Nucleus accumbens (tissue), 56 donors: ENCODE data around the gene AFG3L2.
"Not testable (repeated sequence)": the region's sequence is repeated elsewhere in the genome, so short reads cannot be mapped to it uniquely, and the experiment has no call there.

Experiments
- DNase-seq, 56 donors: peaks; one replicate each; lab custom pipeline; 2025; lab: John Stamatoyannopoulos, UW

Gene AFG3L2

DNA sequence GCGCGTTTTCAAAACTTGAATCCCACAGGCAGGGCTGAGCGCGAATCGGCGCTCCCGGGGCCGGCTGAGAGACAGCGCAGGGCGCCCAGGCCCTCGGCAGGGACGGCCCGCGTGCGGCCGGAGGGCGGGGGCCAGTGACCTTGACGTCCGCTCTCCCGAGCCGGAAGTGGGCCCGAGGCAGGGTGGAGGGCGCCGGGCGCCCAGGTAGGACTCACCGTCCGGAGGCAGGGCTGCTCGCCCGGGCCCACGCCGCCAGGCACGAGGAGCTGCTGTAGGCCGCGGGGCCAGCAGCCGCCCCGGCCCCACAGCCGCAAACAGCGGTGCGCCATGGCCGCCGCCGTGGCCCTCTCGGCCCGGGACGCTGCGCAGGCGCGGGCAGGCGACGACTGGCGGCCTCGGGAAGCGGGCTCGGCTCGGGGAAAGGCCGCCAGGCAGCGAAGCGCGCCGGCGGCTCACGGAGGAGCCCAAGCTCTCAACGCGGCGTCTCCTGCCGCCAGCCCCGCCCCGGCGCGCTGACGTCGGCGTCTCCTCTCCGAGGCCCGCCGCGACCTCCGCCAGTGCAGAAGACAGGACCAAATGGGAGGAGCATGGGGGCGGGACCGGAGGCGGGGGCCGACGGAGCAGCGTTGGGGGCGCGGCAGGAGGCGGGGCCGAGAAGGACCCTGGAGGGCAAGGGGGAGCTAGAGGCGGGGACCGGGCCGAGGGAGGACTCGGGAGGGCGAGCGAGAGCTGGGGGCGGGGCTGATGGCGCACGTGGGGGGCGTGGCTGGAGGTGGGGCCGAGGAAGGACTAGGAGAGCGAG, at the start of gene AFG3L2:
Gene AFG3L2 (minus strand): TSS at position 474 of the 802 bp plus-strand sequence. CDS start 145 bp downstream, at position 329.
- DNase-seq, result peak; percentile 92 to 100 (median 100)

DNA sequence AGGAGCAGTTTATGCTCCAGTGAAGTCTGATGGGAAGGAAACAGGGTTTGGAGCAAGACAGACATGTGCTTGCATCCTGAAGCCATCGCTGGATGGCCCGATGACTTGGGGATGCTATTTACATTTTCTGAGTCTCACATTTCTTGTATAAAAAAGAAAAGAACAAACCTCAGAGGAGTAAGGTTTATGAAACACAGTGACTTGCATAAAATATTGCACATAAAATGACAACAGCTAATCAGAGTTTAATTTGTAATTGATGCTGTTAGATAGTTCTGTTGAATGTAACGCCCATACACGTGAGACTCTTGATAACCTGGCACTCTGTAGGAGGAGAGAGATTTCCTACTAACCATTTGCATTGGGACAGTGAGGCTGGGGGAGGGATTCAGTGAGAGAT, 47.2 kb upstream of the AFG3L2 start:
- no peak for DNase-seq

DNA sequence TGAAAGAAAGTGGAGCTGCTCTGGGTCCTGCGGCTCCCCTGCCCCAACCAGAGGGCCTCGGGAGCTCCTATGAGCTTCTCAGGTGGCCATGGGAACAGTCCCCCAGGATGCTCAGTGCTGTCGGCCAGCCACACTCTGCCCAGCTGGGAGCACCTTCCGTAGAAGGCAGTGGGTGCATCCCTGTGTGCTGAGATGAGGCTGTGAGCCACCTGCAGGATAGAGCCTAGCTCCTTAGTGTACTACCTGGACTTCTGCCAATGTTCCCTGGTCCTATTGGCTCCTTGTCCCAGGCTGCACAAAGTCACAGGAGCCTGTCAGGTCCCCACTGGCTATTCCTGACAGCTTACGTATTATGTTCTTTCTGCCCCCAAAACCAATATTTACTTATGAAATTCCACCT, 46.8 kb upstream of the AFG3L2 start:
- no peak for DNase-seq

DNA sequence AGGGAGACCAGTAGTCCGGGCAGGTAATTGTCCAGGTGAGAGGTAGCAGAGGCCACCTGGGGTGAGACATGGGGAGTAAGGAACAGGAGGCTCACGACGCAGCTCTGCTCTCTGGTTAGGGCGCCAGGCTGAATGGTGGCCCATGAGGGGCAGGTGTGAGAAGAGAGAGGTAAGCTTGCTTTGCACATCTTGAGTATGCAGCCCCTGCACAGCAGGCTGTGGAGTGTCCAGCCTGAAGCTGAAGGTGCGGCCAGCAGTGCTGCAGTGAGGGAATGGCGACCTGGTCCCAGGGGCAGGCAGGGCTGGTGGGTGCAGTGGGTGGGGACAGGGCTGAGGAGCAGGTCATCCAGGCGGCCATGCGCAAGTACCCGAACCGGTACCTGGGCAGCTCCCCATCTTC, 46.4 kb upstream of the AFG3L2 start:
- no peak for DNase-seq

DNA sequence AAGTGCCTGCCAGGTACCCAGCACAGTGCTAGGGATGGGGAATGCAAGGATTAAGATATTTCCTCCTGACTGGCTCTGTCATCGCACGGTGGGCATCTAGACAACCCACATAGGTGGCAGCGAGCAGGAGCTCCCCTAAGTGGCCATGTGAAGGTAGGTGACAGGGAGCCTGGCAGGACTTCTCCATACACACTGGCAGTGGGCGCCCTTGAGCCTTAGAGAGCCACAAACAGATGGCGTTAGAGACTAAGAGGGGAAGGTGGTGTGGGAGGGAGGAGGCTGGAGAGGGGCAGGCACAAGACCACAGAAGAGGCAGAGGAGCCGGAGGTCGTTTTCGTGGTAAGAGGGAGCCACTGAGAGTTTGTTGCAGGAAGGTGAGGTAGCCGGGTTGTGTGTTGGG, 45.9 kb upstream of the AFG3L2 start:
- DNase-seq, result no peak

DNA sequence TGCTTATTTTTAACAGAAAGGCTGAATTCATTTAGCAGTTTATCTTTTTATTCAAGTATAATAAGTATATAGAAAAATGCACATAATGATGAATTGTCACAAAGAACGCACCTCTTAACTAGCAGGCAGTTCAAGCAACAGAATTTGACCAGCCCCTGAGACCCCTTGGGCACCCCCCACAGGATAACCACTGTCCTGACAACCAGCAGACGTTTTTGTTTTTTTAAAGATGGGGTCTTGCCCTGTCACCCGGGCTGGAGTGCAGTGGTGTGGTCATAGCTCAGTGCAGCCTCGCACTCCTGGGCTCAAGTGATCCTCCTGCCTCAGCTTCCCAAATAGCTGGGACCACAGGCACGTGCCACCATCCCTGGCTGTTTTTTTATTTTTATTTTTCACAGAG, 44.7 kb upstream of the AFG3L2 start:
- DNase-seq, result no peak

DNA sequence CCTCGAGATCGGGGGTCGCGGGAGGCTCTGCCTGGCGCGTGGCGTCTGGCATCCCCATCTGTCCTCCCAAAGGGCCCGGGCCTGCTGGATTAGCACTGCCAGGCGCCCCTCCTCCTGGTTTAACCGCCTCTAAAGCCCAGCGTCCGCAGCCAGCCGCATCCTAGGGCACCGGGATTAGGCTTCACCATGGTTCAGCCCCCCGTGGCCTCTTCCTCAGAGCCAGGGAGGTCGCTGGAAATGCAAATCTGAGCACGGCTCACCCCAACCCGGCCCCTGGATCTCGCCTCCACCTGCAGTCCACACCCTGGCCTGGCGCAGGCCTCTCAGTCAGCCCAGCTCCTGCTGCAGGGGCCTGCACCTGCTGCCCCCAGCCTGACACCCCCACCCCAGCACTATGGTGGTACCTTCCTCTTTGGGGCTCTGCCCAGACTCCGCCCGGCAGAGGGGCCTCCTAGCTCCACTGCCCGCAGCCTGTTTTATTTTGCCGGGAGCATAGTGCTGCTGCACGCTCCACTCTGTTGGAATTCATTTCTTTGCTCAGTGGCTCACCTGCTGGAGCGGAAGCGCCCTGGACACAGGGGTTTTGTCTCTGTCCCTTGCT, 43.9 kb upstream of the AFG3L2 start:
- peak in 25 of 56 donors; percentile 9 to 68 (median 27) for DNase-seq

DNA sequence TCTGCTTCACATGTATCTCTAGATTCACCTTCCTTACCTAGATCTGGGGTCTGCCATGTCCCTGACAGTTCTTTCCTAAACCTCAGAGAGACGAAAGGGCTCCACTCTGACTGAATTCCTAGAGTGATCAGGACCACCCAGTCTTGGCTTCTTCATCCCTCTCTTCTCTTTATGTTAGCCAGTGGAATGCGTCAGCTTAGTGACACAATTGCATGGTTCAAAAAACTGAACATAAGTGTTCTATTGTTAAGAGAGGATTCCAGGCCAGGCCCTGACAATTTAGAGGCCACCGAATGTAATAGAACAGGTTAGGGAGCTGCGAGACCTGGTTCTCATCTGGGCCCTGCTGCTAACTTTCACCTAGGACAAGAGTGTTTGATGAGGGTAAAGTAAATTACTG, 40.7 kb upstream of the AFG3L2 start:
- no peak for DNase-seq

DNA sequence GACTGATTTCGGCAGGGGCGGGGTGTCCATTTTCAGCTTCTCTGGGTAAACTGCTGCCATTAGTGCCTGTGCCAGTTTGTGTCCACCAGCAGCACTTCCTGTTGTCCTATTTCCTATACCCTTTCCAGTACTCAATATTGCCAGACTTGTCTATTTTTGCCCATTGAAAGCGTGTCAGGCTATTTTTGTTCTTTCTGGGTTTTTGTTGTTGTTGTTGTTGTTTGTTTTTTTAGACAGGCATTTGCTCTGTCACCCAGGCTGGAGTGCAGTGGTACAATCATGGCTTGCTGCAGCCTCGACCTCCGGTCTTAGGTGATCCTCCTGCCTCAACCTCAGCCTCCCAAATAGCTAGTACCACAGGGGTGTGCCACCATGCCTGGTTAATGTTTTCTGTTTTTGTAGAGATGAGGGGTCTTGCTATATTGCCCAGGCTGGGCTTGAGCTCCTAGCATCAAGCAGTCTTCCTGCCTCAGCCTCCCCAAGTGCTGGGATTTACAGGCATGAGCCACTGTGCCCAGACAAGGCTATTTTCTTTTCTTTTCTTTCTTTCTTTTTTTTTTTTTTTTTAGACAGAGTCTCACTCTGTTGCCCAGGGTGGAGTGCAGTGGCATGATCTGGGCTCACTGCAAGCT, 39.2 kb upstream of the AFG3L2 start:
- DNase-seq, result no peak

DNA sequence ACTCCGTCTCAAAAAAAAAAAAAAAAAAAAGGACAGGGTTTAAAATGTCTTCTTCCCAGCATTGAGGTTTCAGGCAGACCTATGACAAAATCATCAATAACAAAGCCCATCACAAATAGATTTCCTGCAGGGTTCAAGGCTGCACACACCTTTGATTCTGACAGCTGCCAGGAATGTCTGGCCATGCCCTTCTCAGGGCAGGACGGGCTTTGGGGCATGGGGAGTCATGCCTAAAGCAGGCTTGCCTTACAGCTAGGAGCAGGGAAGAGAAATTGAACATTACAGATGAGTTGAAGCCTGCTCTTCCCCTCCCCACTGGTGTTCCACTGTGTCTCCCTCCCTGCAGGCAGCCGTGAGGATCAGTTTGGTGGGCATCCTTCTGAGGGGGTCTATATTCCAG, 34.4 kb upstream of the AFG3L2 start:
- no peak for DNase-seq

DNA sequence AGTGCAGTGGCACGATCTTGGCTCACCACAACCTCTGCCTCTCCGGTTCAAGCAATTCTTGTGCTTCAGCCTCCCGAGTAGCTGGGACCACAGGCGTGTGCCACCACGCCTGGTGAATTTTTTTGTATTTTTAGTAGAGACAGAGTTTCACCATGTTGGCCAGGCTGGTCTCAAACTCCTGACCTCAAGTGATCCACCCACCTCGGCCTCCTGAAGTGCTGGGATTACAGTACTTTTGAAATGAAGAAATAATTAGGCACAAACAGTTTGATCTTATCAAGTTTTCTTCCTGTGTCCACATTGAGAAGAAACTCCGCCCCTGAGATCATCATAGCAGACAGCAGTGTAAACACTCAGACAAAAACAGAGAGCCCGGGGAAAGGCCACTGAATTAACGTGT, 33.7 kb upstream of the AFG3L2 start:
- not testable (repeated sequence) for DNase-seq

DNA sequence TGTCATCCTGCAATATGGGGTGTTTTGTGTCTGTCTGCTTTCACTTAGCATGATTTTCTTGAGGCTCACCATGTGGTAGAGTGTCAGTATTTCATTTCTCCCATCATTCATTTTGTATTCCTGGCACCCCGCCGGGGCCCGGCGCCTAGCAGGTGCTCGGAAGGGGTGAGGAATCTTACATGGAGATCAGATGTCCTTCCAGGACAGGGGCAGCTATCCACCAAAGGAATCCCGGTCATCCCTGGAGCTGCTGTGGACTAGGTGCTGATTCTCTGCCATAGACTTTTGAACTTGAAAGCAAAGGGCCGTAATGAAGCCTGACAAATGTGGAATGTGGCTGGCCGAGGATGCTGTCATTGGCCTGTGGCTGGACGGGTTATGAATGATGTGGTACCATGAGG, 33.1 kb upstream of the AFG3L2 start:
- DNase-seq, result no peak

DNA sequence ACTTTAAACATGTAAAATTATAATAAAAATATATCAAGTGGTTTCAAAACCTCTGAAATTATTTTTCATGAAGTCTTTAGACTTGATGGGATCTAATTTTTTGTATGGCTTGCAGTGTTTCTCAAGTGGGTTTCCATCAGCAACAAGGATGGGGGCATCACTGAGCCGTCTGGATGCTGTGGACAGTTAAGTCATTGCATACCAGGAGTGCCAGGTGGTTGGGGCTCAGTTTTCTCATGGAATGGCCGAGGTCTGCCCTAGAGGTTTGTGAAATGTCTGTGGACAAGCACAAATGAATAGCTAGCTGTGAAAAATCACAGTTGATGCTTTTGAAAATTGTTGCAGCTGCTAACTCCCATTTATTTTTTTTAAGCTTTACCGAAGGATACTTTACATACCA, 32.4 kb upstream of the AFG3L2 start:
- no peak for DNase-seq

DNA sequence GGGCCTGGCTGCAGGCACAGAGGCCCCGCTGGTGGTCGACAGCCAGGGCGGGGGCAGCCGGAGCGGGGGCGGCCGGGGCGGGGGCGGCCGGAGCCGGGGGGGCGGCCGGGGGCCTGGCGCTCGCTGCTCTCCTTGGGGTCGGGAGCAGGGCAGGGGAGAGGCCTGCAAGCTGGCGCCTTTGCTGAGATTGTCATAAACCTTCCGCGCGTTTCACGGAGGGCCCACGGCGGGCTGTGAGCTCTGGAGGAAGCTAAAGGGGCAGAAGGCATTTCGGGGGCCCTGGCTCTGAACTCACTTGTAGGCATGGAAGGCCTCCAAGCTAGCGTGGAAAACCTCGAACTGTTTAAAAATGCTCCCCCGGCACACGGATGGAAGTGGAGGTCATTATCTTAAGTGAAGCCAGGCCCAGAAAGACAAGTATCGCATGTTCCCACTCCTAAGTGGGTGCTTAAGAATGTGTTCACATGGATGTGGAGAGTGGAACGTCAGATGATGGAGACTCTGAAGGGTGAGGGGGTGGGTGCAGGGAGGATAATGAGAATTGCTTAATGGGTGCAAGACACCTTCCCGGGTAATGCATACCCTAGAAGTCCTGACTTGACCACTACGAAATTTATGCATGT, 31.3 kb upstream of the AFG3L2 start:
- peak in 24 of 56 donors; percentile 14 to 71 (median 50) for DNase-seq

DNA sequence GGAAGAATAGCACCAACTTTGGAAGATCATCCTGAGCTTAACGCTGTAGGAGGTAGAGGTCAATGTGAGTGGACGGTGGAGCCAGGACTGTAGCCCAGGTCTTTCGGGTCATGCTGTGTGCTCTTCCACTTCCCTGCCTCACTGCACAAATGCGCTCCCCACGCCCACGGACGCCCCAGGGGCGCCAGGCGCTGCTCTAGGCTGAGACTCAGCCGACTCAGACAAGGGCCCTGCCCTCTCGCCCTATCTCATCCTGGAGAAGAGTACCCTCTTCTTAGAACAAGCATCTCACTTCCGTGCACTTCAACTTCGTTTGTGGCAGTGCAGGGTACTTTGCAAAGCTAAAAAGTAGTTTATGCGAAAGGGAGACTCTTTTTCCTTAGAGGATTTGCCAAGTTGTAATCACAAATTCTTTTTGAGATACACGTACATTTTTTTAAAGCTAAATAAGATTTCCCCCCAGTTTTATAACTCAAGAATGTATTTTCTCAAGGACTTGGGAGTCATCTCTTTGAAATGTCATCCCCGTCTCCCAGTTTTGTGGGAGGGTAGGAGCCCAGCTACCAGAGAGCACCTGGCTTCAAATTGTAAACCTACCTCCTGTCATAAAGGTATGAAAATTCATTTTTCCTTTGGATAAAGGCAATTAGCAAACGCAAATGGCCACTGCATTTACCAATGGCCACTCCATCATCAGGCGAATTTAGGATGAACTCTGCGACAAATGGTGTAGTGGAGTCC, 29.5 kb upstream of the AFG3L2 start:
- DNase-seq, result no peak

DNA sequence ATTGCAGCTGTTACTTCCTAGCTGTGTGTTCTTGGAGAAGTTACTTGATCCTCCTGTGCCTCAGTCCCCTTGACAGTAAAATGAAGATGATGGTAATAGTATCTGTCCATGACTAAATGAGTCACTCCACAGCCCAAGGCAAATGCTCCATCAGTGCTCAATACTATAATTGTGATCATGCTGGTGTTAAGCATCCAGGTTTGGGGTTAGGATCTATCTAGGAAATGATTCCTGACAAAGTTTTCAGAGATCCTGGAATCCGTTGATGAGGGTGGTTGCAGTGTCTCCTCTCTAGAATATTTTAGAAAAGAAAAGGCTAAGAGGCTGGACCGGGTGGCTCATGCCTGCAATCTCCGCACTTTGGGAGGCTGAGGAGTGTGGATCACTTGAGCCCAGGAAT, 28.0 kb upstream of the AFG3L2 start:
- no peak for DNase-seq

DNA sequence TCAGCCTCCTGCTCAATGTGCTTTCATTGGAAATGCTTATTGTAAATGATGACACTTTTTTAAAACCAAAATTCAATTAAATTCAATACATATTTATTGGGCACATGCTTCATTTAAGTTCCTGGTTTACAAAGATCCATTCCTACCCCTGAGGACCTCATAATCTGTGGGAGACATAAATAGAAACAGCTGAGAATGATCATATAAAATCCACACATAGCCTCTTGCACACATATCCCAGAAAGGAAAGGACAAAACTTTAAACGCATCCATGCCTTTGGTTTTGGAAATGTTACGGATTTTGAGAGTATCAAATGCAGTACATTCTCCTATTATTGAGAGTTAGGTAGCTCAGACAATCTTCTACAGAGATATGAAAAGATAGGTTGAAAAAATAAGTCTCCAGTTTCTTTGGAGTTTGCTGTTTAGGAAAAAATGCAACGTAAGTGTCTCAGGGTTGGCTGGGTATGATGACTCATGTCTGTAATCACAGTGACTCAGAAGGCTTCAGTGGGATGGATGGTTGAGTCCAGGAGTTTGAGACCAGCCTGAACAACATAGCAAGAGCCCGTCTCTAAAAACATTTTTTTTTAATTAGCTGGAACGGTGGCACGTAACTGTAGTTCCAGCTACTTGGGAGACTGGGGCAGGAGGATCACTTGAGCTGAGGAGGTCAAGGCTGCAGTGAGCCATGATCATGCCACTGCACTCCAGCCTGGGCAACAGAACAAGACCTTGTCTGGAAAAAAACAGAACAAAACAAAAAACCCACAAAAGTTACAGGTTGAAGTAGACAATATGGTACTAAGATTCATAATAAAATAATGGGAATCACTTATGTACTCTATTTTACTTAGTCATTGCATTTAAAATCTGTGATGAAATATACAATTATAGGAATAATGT, 26.8 kb upstream of the AFG3L2 start:
- DNase-seq, result no peak

DNA sequence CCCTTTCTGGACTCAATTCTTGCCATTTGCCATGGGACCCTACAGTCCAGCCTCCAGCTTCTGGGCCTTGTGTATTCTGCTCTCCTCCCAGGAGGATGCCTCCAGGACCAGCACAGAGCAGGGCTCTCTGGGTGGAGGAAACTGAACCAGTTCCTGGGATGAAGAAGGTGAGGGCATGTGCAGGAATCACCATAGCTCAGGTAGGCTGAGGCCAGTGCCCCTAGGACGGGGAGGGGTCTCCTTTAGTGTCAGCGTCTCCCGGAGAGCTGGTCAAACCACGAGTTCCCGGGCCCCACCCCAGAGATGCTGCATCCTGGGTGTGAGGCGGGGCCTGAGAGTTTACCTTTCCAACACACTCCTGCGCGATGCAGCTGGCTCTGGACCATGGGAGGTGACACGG, 24.9 kb upstream of the AFG3L2 start:
- DNase-seq, result no peak

DNA sequence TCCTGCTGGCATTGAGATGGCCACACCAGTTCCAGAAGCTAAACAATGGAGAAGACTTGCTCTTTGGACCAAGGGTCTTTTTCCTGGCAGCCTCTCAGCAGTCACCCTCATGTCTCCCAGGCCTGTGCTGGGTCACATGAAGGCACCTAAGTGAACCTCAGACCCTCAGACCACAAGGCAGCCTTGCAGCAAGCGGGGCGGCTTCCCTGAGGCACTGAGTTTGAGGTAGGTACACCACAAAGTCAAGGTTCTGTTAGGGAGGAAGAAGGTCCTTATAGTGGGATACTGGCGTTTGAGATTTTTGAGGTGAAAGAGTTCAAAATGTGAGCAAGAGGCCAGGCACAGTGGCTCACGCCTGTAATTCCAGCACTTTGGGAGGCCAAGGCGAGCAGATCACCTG, 22.2 kb upstream of the AFG3L2 start:
- no peak for DNase-seq

DNA sequence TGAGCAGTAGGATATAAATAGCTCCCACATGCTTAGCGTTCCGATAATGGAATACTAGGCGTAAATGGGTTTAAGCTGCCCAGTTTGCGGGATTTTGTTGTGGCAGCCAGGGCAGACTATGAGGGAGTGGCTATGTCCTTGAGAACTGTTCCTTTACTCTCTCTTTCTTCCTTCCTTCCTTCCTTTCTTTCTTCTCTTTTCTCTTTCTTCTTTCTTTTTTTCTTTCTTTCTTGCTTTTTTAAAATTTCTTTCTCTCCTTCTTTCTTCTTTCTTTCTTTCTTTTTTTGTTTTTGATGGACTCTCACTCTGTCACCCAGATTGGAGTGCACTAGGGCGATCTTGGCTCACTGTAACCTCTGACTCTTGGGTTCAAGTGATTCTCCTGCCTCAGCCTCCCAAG, 21.6 kb upstream of the AFG3L2 start:
- no peak for DNase-seq
